ENCODE data around the gene DCAF17.

Gene DCAF17

GRCh38 chr2:171487201-171487600 is 53.2 kb downstream of the DCAF17 start:
- Histone ChIP-seq H3K9me3 (ENCODE audit: control insufficient read depth, insufficient read depth, low read depth, low read length) (no peaks in the 10 kb centered on the region), H3K27ac (ENCODE audit: extremely low read depth, low read depth, low read length) (no peak overlapping the region), H3K4me1 (ENCODE audit: control insufficient read depth, insufficient read depth, low read length) (no peaks in the 10 kb centered on the region), H3K36me3 (ENCODE audit: control insufficient read depth in 2 of 2, insufficient read depth in 1 of 2, low read length in 2 of 2) (peaks cover 0 to 14% of the 10 kb centered on the region in 2 experiments; a peak in 1 of 3 replicates), H3K4me3 (ENCODE audit: low read depth, low read length) (no peak overlapping the region)
- TF ChIP-seq PRDM6 (tag by site-specific recombination; IDR thresholded peaks at IDR 0.05) (no peak), ZNF16 (tag by site-specific recombination; IDR thresholded peaks at IDR 0.05; ENCODE audit: low read depth) (no peak), ZNF664 (tag by site-specific recombination; IDR thresholded peaks at IDR 0.05) (no peak), ZNF248 (tag by site-specific recombination; IDR thresholded peaks at IDR 0.05) (no peak), ZNF132 (tag by site-specific recombination; IDR thresholded peaks at IDR 0.05; ENCODE audit: borderline replicate concordance) (no peak), ZNF777 (tag by site-specific recombination; IDR thresholded peaks at IDR 0.05; ENCODE audit: borderline replicate concordance) (no peak), TSHZ1 (tag by site-specific recombination; IDR thresholded peaks at IDR 0.05; ENCODE audit: borderline replicate concordance) (no peak), WT1 (tag by site-specific recombination; IDR thresholded peaks at IDR 0.05) (no peak), ZNF133 (tag by site-specific recombination; IDR thresholded peaks at IDR 0.05) (no peak), ZNF791 (tag by site-specific recombination; IDR thresholded peaks at IDR 0.05) (no peak), ZNF544 (tag by site-specific recombination; IDR thresholded peaks at IDR 0.05) (no peak), ZNF76 (tag by site-specific recombination; IDR thresholded peaks at IDR 0.05; ENCODE audit: borderline replicate concordance, low read depth) (no peak), ZNF514 (tag by site-specific recombination; IDR thresholded peaks at IDR 0.05) (no peak), PATZ1 (tag by site-specific recombination; IDR thresholded peaks at IDR 0.05) (no peak), ZNF138 (tag by site-specific recombination; IDR thresholded peaks at IDR 0.05; ENCODE audit: borderline replicate concordance) (no peak), ZNF211 (tag by site-specific recombination; IDR thresholded peaks at IDR 0.05; ENCODE audit: low read depth) (no peak), ZNF433 (tag by site-specific recombination; IDR thresholded peaks at IDR 0.05; ENCODE audit: low read depth) (no peak)
- POLR2A ChIA-PET = no interaction called here
- CTCF ChIA-PET = interaction anchor here (0.6 kb wide), 1 partner anchor 289 kb away, joined by 5 read pairs; no protein-coding TSS in a partner anchor

GRCh38 chr2:171487803-171488259 is 53.8 kb downstream of the DCAF17 start:
- Histone ChIP-seq H3K9me3 (ENCODE audit: control insufficient read depth, insufficient read depth, low read depth, low read length) (no peaks in the 10 kb centered on the region), H3K4me3 (ENCODE audit: low read depth, low read length) (no peak overlapping the region), H3K27ac (ENCODE audit: extremely low read depth, low read depth, low read length) (no peak overlapping the region), H3K36me3 (ENCODE audit: control insufficient read depth in 2 of 2, insufficient read depth in 1 of 2, low read length in 2 of 2) (peaks cover 0 to 12% of the 10 kb centered on the region in 2 experiments; a peak in 1 of 3 replicates), H3K4me1 (ENCODE audit: control insufficient read depth, insufficient read depth, low read length) (no peaks in the 10 kb centered on the region)
- CTCF ChIA-PET = no interaction called here
- POLR2A ChIA-PET = no interaction called here
- no peak for TF ChIP-seq ZNF174 (tag by site-specific recombination; IDR thresholded peaks at IDR 0.05)
- TF ChIP-seq ZNF184 (tag by site-specific recombination; IDR thresholded peaks at IDR 0.05) = no peak
- no peak for TF ChIP-seq ZEB2 (tag by site-specific recombination; IDR thresholded peaks at IDR 0.05)
- no peak for TF ChIP-seq ZNF223 (tag by site-specific recombination; IDR thresholded peaks at IDR 0.05)
- no peak for TF ChIP-seq ZBTB48 (tag by site-specific recombination; IDR thresholded peaks at IDR 0.05)
- no peak for TF ChIP-seq ZFP41 (tag by site-specific recombination; IDR thresholded peaks at IDR 0.05; ENCODE audit: borderline replicate concordance)
- no peak for TF ChIP-seq ZNF398 (tag by site-specific recombination; IDR thresholded peaks at IDR 0.05)
- TF ChIP-seq TRIM28 (IDR thresholded peaks at IDR 0.05; ENCODE audit: borderline replicate concordance, low read length) = no peak
- TF ChIP-seq EGR2 (tag by site-specific recombination; IDR thresholded peaks at IDR 0.05; ENCODE audit: low read depth) = no peak
- no peak for TF ChIP-seq ZNF140 (tag by site-specific recombination; IDR thresholded peaks at IDR 0.05)
- TF ChIP-seq ZNF2 (tag by site-specific recombination; IDR thresholded peaks at IDR 0.05) = no peak
- TF ChIP-seq ZNF416 (tag by site-specific recombination; IDR thresholded peaks at IDR 0.05) = no peak

Data from HEK293 (cell line).